HepG2 (cell line): Measurements from ENCODE around the gene DDAH1. TPM values are rescaled to one million over a fixed set of nuclear protein-coding genes. Genes with fewer than 3 reads are reported as not detected.

Experiments
- ASH2L ChIP-seq: fragments of 300-600, 200-600 bp; sonication (generic); IDR thresholded peaks from 2 replicates; pipeline ENCODE4 v1.7.0; 2017; ENCODE audit warnings: low read depth, mild to moderate bottlenecking, moderate library complexity, mixed read lengths, low read length; ENCODE audit not compliant: insufficient read length
- GZF1 ChIP-seq: sonication (generic); formaldehyde crosslinking; IDR thresholded peaks from 2 replicates; pipeline ENCODE4 v1.5.1; 2020; ENCODE audit warnings: mild to moderate bottlenecking, missing genetic modification reagents
- ZBTB7B ChIP-seq: sonication (generic); formaldehyde crosslinking; IDR thresholded peaks from 2 replicates; pipeline ENCODE4 v1.4.0; 2020; ENCODE audit warnings: missing genetic modification reagents
- ZNF564 ChIP-seq: sonication (generic); formaldehyde crosslinking; IDR thresholded peaks from 2 replicates; pipeline ENCODE4 v1.8.1; 2023; ENCODE audit warnings: mild to moderate bottlenecking, missing genetic modification reagents
- ZNF709 ChIP-seq: sonication (generic); formaldehyde crosslinking; IDR thresholded peaks from 2 replicates; pipeline ENCODE4 v1.5.0; 2020; ENCODE audit warnings: mild to moderate bottlenecking, missing genetic modification reagents
- polyA plus RNA-seq, 8 experiments: library from polyadenylated mRNA; depleted of rRNA in 3 of 8; stranded (reverse) in 7 of 8; unstranded in 1 of 8; fragments of >200 nt; fragmentation: Illumina TruSeq in 4 of 8; extraction: Trizol in 4 of 8; gene quantifications; 2 replicates each; pipeline versions ENCODE4 v1.2.1 to v1.2.3, GENCODE V29; 2011 to 2016; ENCODE audit warnings: low read depth in 4 of 8, missing spikeins in 1 of 8, mixed read lengths in 1 of 8; ENCODE audit not compliant: insufficient read depth in 1 of 8
- total RNA-seq, 5 experiments: library from RNA; depleted of rRNA; stranded (reverse); fragments of >200 nt; fragmentation: Illumina TruSeq; extraction: Trizol; gene quantifications; 2 replicates each; pipeline ENCODE4 v1.2.3, GENCODE V29; 2016; ENCODE audit warnings: low read depth in 1 of 5
- TF ChIP-seq, protein P1 (sequence below), 2 experiments: sonication (generic) in 1 of 2; formaldehyde crosslinking in 1 of 2; IDR thresholded peaks; 2 replicates each; pipeline versions ENCODE4 v1.4.0 to v1.6.1; 2016 to 2020; ENCODE audit warnings: borderline replicate concordance in 1 of 2, low read depth in 1 of 2, mild to moderate bottlenecking in 1 of 2, missing genetic modification reagents in 1 of 2
- TF ChIP-seq, protein P2 (sequence below): sonication (generic); formaldehyde crosslinking; IDR thresholded peaks from 2 replicates; pipeline ENCODE4 v1.4.0; 2020; ENCODE audit warnings: missing genetic modification reagents
- TF ChIP-seq, protein P3 (sequence below): sonication (generic); formaldehyde crosslinking; IDR thresholded peaks from 2 replicates; pipeline ENCODE4 v1.4.0; 2020; ENCODE audit warnings: missing genetic modification reagents

DDAH1 gene
- total and polyA plus RNA-seq, 2 of the 13 experiments (the other 11 are each of a cell fraction or from before 2014, with no cell fraction given): 39.7 to 64.4 TPM

DNA sequence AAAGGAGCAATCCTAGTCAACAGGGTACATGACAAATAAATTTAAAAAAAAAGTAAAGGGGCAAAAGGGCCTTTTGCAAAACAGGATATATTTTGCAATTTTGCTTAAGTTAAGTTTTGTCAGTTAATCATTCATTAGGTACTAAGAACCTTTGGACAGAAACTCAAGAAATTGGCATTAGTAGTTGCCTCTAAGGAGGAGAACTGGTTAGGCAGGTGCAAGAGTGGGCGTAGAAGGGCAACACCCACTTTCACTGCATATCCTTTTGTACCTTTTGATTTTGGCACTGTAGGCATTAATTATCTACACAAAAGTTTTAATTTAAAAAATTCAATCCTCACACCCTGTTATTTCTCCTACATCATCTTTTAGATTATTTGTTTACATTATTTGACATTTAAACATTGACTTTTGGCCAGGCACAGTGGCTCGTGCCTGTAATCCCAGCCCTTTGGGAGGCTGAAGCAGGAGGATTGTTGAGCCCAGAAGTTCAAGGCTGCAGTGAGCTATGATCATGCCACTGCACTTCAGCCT, 4.3 kb downstream of the DDAH1 start (continued):
- TF ChIP-seq, protein P1, sequence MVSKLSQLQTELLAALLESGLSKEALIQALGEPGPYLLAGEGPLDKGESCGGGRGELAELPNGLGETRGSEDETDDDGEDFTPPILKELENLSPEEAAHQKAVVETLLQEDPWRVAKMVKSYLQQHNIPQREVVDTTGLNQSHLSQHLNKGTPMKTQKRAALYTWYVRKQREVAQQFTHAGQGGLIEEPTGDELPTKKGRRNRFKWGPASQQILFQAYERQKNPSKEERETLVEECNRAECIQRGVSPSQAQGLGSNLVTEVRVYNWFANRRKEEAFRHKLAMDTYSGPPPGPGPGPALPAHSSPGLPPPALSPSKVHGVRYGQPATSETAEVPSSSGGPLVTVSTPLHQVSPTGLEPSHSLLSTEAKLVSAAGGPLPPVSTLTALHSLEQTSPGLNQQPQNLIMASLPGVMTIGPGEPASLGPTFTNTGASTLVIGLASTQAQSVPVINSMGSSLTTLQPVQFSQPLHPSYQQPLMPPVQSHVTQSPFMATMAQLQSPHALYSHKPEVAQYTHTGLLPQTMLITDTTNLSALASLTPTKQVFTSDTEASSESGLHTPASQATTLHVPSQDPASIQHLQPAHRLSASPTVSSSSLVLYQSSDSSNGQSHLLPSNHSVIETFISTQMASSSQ (IDR thresholded peaks at IDR 0.05; ENCODE audit: low read depth): peak; percentile 90
- TF ChIP-seq, protein P1 (CRISPR knock-in tag; IDR thresholded peaks at IDR 0.05; ENCODE audit: borderline replicate concordance): peak; percentile 81; the same call in 1 of the 2 replicates
- TF ChIP-seq, protein P2, sequence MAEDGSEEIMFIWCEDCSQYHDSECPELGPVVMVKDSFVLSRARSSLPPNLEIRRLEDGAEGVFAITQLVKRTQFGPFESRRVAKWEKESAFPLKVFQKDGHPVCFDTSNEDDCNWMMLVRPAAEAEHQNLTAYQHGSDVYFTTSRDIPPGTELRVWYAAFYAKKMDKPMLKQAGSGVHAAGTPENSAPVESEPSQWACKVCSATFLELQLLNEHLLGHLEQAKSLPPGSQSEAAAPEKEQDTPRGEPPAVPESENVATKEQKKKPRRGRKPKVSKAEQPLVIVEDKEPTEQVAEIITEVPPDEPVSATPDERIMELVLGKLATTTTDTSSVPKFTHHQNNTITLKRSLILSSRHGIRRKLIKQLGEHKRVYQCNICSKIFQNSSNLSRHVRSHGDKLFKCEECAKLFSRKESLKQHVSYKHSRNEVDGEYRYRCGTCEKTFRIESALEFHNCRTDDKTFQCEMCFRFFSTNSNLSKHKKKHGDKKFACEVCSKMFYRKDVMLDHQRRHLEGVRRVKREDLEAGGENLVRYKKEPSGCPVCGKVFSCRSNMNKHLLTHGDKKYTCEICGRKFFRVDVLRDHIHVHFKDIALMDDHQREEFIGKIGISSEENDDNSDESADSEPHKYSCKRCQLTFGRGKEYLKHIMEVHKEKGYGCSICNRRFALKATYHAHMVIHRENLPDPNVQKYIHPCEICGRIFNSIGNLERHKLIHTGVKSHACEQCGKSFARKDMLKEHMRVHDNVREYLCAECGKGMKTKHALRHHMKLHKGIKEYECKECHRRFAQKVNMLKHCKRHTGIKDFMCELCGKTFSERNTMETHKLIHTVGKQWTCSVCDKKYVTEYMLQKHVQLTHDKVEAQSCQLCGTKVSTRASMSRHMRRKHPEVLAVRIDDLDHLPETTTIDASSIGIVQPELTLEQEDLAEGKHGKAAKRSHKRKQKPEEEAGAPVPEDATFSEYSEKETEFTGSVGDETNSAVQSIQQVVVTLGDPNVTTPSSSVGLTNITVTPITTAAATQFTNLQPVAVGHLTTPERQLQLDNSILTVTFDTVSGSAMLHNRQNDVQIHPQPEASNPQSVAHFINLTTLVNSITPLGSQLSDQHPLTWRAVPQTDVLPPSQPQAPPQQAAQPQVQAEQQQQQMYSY (CRISPR knock-in tag): no peak
- no peak for TF ChIP-seq ZNF709 (CRISPR knock-in tag)
- TF ChIP-seq ZNF564: no peak
- 0 out of 2 replicates have a peak, but pooled peaks have one; percentile 41 for TF ChIP-seq ZBTB7B
- TF ChIP-seq, protein P3, sequence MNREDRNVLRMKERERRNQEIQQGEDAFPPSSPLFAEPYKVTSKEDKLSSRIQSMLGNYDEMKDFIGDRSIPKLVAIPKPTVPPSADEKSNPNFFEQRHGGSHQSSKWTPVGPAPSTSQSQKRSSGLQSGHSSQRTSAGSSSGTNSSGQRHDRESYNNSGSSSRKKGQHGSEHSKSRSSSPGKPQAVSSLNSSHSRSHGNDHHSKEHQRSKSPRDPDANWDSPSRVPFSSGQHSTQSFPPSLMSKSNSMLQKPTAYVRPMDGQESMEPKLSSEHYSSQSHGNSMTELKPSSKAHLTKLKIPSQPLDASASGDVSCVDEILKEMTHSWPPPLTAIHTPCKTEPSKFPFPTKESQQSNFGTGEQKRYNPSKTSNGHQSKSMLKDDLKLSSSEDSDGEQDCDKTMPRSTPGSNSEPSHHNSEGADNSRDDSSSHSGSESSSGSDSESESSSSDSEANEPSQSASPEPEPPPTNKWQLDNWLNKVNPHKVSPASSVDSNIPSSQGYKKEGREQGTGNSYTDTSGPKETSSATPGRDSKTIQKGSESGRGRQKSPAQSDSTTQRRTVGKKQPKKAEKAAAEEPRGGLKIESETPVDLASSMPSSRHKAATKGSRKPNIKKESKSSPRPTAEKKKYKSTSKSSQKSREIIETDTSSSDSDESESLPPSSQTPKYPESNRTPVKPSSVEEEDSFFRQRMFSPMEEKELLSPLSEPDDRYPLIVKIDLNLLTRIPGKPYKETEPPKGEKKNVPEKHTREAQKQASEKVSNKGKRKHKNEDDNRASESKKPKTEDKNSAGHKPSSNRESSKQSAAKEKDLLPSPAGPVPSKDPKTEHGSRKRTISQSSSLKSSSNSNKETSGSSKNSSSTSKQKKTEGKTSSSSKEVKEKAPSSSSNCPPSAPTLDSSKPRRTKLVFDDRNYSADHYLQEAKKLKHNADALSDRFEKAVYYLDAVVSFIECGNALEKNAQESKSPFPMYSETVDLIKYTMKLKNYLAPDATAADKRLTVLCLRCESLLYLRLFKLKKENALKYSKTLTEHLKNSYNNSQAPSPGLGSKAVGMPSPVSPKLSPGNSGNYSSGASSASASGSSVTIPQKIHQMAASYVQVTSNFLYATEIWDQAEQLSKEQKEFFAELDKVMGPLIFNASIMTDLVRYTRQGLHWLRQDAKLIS: no peak
- peak; percentile 39 for TF ChIP-seq ASH2L
- no peak for TF ChIP-seq GZF1 (CRISPR knock-in tag)
